SU-DHL-6 (cell line): ENCODE data around the gene NPM1.

Experiments
- CTCF ChIP-seq: fragments of 200-600 bp; sonication (generic); IDR thresholded peaks from one replicate; pipeline ENCODE4 v1.5.1; 2017; ENCODE audit warnings: antibody characterized with exemption, mild to moderate bottlenecking, low read length, moderate library complexity; ENCODE audit not compliant: insufficient read depth, poor library complexity, severe bottlenecking
- EZH2phosphoT487 ChIP-seq: fragments of 200-600 bp; sonication (generic), shearing (Covaris generic); conservative IDR thresholded peaks from 2 replicates; pipeline ENCODE4 v1.6.1; 2018; ENCODE audit warnings: mild to moderate bottlenecking, antibody characterized with exemption, low read length, moderate library complexity, mixed read lengths

GRCh38 chr5:171386861-171387344 is 746 bp upstream of the NPM1 start:
- TF ChIP-seq CTCF (no peak), EZH2phosphoT487 (no peak)
